Caco-2 (cell line): Measurements from ENCODE around the gene NUBPL. TPM values are rescaled to one million over a fixed set of nuclear protein-coding genes. Genes with fewer than 3 reads are reported as not detected.
"Not testable (repeated sequence)": the region's sequence is repeated elsewhere in the genome, so short reads cannot be mapped to it uniquely, and the experiment has no call there.

Source experiments
- BruUV-seq: library from RNA; stranded (reverse); fragments of 400-500 nt; replicated peaks from 2 replicates; lab custom pipeline; 2021; lab: Mats Ljungman, UMichigan
- CTCF ChIA-PET: fragments of 300-600 bp; sonication (Branson Sonifier 250); formaldehyde crosslinking; loops from one replicate; lab custom pipeline; 2022; ENCODE audit warnings: antibody characterized with exemption; lab: Charles Lee
- POLR2A ChIA-PET: fragments of 300-600 bp; sonication (Branson Sonifier 250); formaldehyde crosslinking; loops from one replicate; lab custom pipeline; 2022; ENCODE audit warnings: antibody characterized with exemption; lab: Charles Lee
- DNase-seq, 2 experiments: peaks; one replicate each; pipeline versions ENCODE4 v3.0.0 to v3.0.0-alpha.2; 2020 to 2022
- H3K27me3 ChIP-seq: replicated peaks from 2 replicates; pipeline ENCODE4 v1.6.0; 2011; ENCODE audit warnings: low read length; ENCODE audit not compliant: control insufficient read depth, insufficient read depth
- H3K36me3 ChIP-seq: 2 replicates; pipeline ENCODE4 v1.5.1; 2011; ENCODE audit warnings: low read length; ENCODE audit not compliant: control insufficient read depth, insufficient read depth
- H3K4me1 ChIP-seq: fragments of 250-450 bp; sonication (Bioruptor Pico); 2 replicates; pipeline ENCODE4 v1.5.1; 2020; ENCODE audit warnings: mild to moderate bottlenecking
- H3K4me3 ChIP-seq: 2 replicates; pipeline ENCODE4 v1.5.1; 2011; ENCODE audit warnings: low read depth, mild to moderate bottlenecking, control low read depth, low read length
- H3K9me3 ChIP-seq: fragments of 250-450 bp; sonication (Bioruptor Pico); 2 replicates; pipeline ENCODE4 v1.5.1; 2020; ENCODE audit warnings: mild to moderate bottlenecking, moderate library complexity
- H3K27ac Mint-ChIP-seq: one replicate; pipeline ENCODE4 v1.8.0; 2022; ENCODE audit warnings: mixed read lengths; ENCODE audit not compliant: unreplicated experiment
- H3K27me3 Mint-ChIP-seq: one replicate; pipeline ENCODE4 v1.8.0; 2022; ENCODE audit warnings: mixed read lengths; ENCODE audit not compliant: insufficient read depth, unreplicated experiment
- H3K36me3 Mint-ChIP-seq: one replicate; pipeline ENCODE4 v1.8.0; 2022; ENCODE audit warnings: mild to moderate bottlenecking, mixed read lengths; ENCODE audit not compliant: insufficient read depth, unreplicated experiment
- H3K4me1 Mint-ChIP-seq: one replicate; pipeline ENCODE4 v1.8.0; 2022; ENCODE audit warnings: low read depth, mixed read lengths; ENCODE audit not compliant: unreplicated experiment
- H3K4me3 Mint-ChIP-seq: one replicate; pipeline ENCODE4 v1.8.0; 2022; ENCODE audit warnings: mild to moderate bottlenecking, moderate library complexity, mixed read lengths; ENCODE audit not compliant: unreplicated experiment
- H3K9me3 Mint-ChIP-seq: one replicate; pipeline ENCODE4 v1.8.0; 2022; ENCODE audit warnings: mixed read lengths; ENCODE audit not compliant: unreplicated experiment
- intact Hi-C: fragments of 100-400 bp; cut with micrococcal nuclease; formaldehyde crosslinking; loops from one replicate; pipeline ENCODE4 v1.10.0; 2022; ENCODE audit not compliant: unreplicated experiment
- total RNA-seq: library from RNA; stranded (reverse); gene quantifications from 2 replicates; pipeline ENCODE4 v1.2.3, GENCODE V29; 2022
- TF ChIP-seq, protein P1 (sequence below), 2 experiments: fragments of 200-600 bp in 1 of 2; IDR thresholded peaks; 1 replicate in 1 of 2; 2 replicates in 1 of 2; pipeline versions ENCODE4 v1.5.1 to v1.8.0; 2011 to 2022; ENCODE audit warnings: antibody characterized with exemption in 1 of 2, control low read depth in 1 of 2, inconsistent platforms in 1 of 2, low read depth in 1 of 2, low read length in 1 of 2, mild to moderate bottlenecking in 1 of 2, moderate library complexity in 1 of 2; ENCODE audit not compliant: insufficient read depth in 1 of 2, severe bottlenecking in 1 of 2, unreplicated experiment in 1 of 2

Gene NUBPL
- total RNA-seq, 1 experiment from 2014 or later = 13.9 TPM

GRCh38 chr14:31858868-31859267 lies 297.7 kb downstream of the NUBPL start:
- CTCF ChIA-PET = no interaction called here
- TF ChIP-seq, protein P1, sequence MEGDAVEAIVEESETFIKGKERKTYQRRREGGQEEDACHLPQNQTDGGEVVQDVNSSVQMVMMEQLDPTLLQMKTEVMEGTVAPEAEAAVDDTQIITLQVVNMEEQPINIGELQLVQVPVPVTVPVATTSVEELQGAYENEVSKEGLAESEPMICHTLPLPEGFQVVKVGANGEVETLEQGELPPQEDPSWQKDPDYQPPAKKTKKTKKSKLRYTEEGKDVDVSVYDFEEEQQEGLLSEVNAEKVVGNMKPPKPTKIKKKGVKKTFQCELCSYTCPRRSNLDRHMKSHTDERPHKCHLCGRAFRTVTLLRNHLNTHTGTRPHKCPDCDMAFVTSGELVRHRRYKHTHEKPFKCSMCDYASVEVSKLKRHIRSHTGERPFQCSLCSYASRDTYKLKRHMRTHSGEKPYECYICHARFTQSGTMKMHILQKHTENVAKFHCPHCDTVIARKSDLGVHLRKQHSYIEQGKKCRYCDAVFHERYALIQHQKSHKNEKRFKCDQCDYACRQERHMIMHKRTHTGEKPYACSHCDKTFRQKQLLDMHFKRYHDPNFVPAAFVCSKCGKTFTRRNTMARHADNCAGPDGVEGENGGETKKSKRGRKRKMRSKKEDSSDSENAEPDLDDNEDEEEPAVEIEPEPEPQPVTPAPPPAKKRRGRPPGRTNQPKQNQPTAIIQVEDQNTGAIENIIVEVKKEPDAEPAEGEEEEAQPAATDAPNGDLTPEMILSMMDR (IDR thresholded peaks at IDR 0.05; ENCODE audit: insufficient read depth in 1 of 2, low read depth in 1 of 2, low read length in 1 of 2, severe bottlenecking in 1 of 2, unreplicated experiment in 1 of 2) = no peak
- POLR2A ChIA-PET = no interaction called here
- H3K36me3 Mint-ChIP-seq = no peaks in the 10 kb centered on the region
- no peaks in the 10 kb centered on the region for H3K27me3 ChIP-seq
- H3K9me3 Mint-ChIP-seq = peaks cover 9% of the 10 kb centered on the region
- no peak overlapping the region for H3K27ac Mint-ChIP-seq
- H3K4me3 Mint-ChIP-seq = no peak overlapping the region
- no peaks in the 10 kb centered on the region for H3K4me1 Mint-ChIP-seq
- H3K27me3 Mint-ChIP-seq = no peaks in the 10 kb centered on the region
- H3K9me3 ChIP-seq = no peaks in the 10 kb centered on the region; the same call in 1 of the 2 replicates
- no peak for DNase-seq
- H3K36me3 ChIP-seq = no peaks in the 10 kb centered on the region
- H3K4me3 ChIP-seq = no peak overlapping the region
- intact Hi-C loops = no loop called here
- no peaks in the 10 kb centered on the region for H3K4me1 ChIP-seq
- BruUV-seq = no TSS peak

- Mint-ChIP-seq H3K27ac (peak overlapping the region; percentile 38), H3K4me1 (no peaks in the 10 kb centered on the region), H3K27me3 (no peaks in the 10 kb centered on the region), H3K36me3 (no peaks in the 10 kb centered on the region), H3K9me3 (peaks cover 10% of the 10 kb centered on the region), H3K4me3 (no peak overlapping the region)
- ChIA-PET CTCF (no interaction called here), POLR2A (no interaction called here)
- BruUV-seq = no TSS peak
- no peaks in the 10 kb centered on the region for H3K27me3 ChIP-seq
- intact Hi-C loops = no loop called here
- TF ChIP-seq, protein P1 (IDR thresholded peaks at IDR 0.05; ENCODE audit: insufficient read depth in 1 of 2, low read depth in 1 of 2, low read length in 1 of 2, severe bottlenecking in 1 of 2, unreplicated experiment in 1 of 2) = no peak
- H3K4me3 ChIP-seq = no peak overlapping the region
- DNase-seq = no peak
- no peaks in the 10 kb centered on the region; the same call in 1 of the 2 replicates for H3K9me3 ChIP-seq
- no peaks in the 10 kb centered on the region for H3K36me3 ChIP-seq
- peaks cover 5% of the 10 kb centered on the region; the same call in 1 of the 2 replicates for H3K4me1 ChIP-seq
These were observed 304.0 kb downstream of the NUBPL start for GRCh38 chr14:31864937-31865855.

- Histone ChIP-seq H3K4me1 (peaks cover 5% of the 10 kb centered on the region; the same call in 1 of the 2 replicates), H3K9me3 (no peaks in the 10 kb centered on the region; the same call in 1 of the 2 replicates), H3K4me3 (no peak overlapping the region), H3K36me3 (no peaks in the 10 kb centered on the region), H3K27me3 (no peaks in the 10 kb centered on the region)
- Mint-ChIP-seq H3K36me3 (no peaks in the 10 kb centered on the region), H3K9me3 (peaks cover 10% of the 10 kb centered on the region), H3K27ac (peak overlapping the region; percentile 16), H3K4me3 (no peak overlapping the region), H3K27me3 (peaks cover 2% of the 10 kb centered on the region), H3K4me1 (no peaks in the 10 kb centered on the region)
- DNase-seq = no peak
- ChIA-PET CTCF (no interaction called here), POLR2A (no interaction called here)
- TF ChIP-seq, protein P1 (IDR thresholded peaks at IDR 0.05; ENCODE audit: insufficient read depth in 1 of 2, low read depth in 1 of 2, low read length in 1 of 2, severe bottlenecking in 1 of 2, unreplicated experiment in 1 of 2) = no peak
- intact Hi-C loops = no loop called here
- BruUV-seq = no TSS peak
These were observed 306.4 kb downstream of the NUBPL start for GRCh38 chr14:31867570-31867969.

- H3K9me3 Mint-ChIP-seq, H3K4me1 Mint-ChIP-seq, H3K9me3 ChIP-seq, H3K36me3 Mint-ChIP-seq, H3K4me1 ChIP-seq, H3K4me3 Mint-ChIP-seq, H3K27me3 ChIP-seq, H3K36me3 ChIP-seq, CTCF ChIA-PET, H3K4me3 ChIP-seq, DNase-seq, POLR2A ChIA-PET, intact Hi-C loops, H3K27me3 Mint-ChIP-seq, BruUV-seq: not testable (repeated sequence)
- H3K27ac Mint-ChIP-seq = peak overlapping the region; percentile 16
These were observed 306.9 kb downstream of the NUBPL start for GRCh38 chr14:31868096-31868495.
